ENCODE data around the gene ABCC11.
A peak's percentile ranks its signal among the peaks of the same experiment; 100 is the strongest.

ABCC11 gene

GRCh38 chr16:48126801-48127644 is 120.3 kb downstream of the ABCC11 start:
- no peak for DNase-seq

- no peak for DNase-seq
Observed at GRCh38 chr16:48125888-48126287, 121.5 kb downstream of the ABCC11 start.

- DNase-seq, result no peak
Observed at GRCh38 chr16:48124266-48124665, 123.1 kb downstream of the ABCC11 start.

- DNase-seq, result no peak
Observed at GRCh38 chr16:48123104-48123788, 124.1 kb downstream of the ABCC11 start.

DNA sequence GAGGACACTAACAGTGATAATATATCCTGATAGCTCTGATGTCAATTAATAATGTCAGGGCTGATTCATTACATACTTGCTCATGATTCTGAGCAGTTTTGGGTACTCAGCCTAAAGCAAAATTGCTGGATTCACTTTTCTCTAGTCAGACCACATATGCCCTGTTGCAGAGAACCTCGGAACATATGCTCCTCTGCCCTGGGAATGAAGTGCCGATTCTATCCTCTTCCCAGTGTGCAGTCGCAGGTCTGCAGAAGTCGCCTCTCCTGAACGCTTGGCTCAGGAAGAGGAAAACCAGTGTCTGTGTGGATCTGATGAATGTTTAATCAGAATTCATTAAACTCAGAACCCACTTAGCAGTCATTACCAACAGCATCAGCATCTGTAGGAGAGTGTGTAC is 126.1 kb downstream of the ABCC11 start:
- DNase-seq, result no peak

- no peak for DNase-seq
Observed at GRCh38 chr16:48118841-48119240, 128.5 kb downstream of the ABCC11 start.

- DNase-seq, result peak; percentile 44 to 58
Observed at GRCh38 chr16:48117217-48118105, 129.9 kb downstream of the ABCC11 start.
